GM21526 (cell line): Measurements from ENCODE around the gene ATL2.
A peak's percentile ranks its signal among the peaks of the same experiment; 100 is the strongest.
"Not testable (repeated sequence)": the region's sequence is repeated elsewhere in the genome, so short reads cannot be mapped to it uniquely, and the experiment has no call there.

Source experiments
- ATAC-seq: cut with Tn5 transposase; IDR thresholded peaks from one replicate; pipeline ENCODE4 v1.9.1; 2021; ENCODE audit warnings: moderate library complexity; ENCODE audit not compliant: unreplicated experiment, low FRiP score

Gene ATL2

GRCh38 chr2:38343212-38343611 is 33.9 kb downstream of the ATL2 start:
- ATAC-seq, result no peak

GRCh38 chr2:38336621-38337020 is 40.5 kb downstream of the ATL2 start:
- no peak for ATAC-seq

- ATAC-seq, result no peak
These were observed 46.3 kb downstream of the ATL2 start for GRCh38 chr2:38330754-38331153.

- no peak for ATAC-seq
These were observed 49.5 kb downstream of the ATL2 start for GRCh38 chr2:38327580-38327979.

GRCh38 chr2:38323623-38324022 is 53.5 kb downstream of the ATL2 start:
- no peak for ATAC-seq

GRCh38 chr2:38322224-38322914 is 54.7 kb downstream of the ATL2 start:
- no peak for ATAC-seq

GRCh38 chr2:38319240-38319639 is 57.8 kb downstream of the ATL2 start:
- not testable (repeated sequence) for ATAC-seq

GRCh38 chr2:38317725-38318124 is 59.3 kb downstream of the ATL2 start:
- ATAC-seq, result no peak

GRCh38 chr2:38315707-38316333 is 61.3 kb downstream of the ATL2 start:
- ATAC-seq, result no peak

- ATAC-seq, result no peak
These were observed 68.3 kb downstream of the ATL2 start for GRCh38 chr2:38308821-38309220.

GRCh38 chr2:38301969-38302702 is 74.9 kb downstream of the ATL2 start:
- peak; percentile 19 for ATAC-seq

- ATAC-seq, result peak; percentile 63
These were observed 75.6 kb downstream of the ATL2 start for GRCh38 chr2:38301340-38301968.

- no peak for ATAC-seq
These were observed 78.5 kb downstream of the ATL2 start for GRCh38 chr2:38298539-38298938.

GRCh38 chr2:38296197-38296780 is 80.8 kb downstream of the ATL2 start:
- ATAC-seq, result no peak

GRCh38 chr2:38294597-38294996 is 82.5 kb downstream of the ATL2 start:
- ATAC-seq, result no peak

- no peak for ATAC-seq
These were observed 83.8 kb downstream of the ATL2 start for GRCh38 chr2:38293152-38293865.

GRCh38 chr2:38290332-38290731 is 86.7 kb downstream of the ATL2 start:
- ATAC-seq, result no peak

- ATAC-seq, result no peak
These were observed 92.1 kb downstream of the ATL2 start for GRCh38 chr2:38284971-38285370.

GRCh38 chr2:38281095-38281742 is 95.9 kb downstream of the ATL2 start:
- no peak for ATAC-seq

GRCh38 chr2:38279201-38279600 is 97.9 kb downstream of the ATL2 start:
- no peak for ATAC-seq
